GM21717 (cell line): ENCODE results near the gene SEC23A.

ENCODE experiments used
- ATAC-seq: cut with Tn5 transposase; IDR thresholded peaks from one replicate; pipeline ENCODE4 v1.9.1; 2021; ENCODE audit warnings: mild to moderate bottlenecking, moderate library complexity; ENCODE audit not compliant: unreplicated experiment

Gene SEC23A

DNA sequence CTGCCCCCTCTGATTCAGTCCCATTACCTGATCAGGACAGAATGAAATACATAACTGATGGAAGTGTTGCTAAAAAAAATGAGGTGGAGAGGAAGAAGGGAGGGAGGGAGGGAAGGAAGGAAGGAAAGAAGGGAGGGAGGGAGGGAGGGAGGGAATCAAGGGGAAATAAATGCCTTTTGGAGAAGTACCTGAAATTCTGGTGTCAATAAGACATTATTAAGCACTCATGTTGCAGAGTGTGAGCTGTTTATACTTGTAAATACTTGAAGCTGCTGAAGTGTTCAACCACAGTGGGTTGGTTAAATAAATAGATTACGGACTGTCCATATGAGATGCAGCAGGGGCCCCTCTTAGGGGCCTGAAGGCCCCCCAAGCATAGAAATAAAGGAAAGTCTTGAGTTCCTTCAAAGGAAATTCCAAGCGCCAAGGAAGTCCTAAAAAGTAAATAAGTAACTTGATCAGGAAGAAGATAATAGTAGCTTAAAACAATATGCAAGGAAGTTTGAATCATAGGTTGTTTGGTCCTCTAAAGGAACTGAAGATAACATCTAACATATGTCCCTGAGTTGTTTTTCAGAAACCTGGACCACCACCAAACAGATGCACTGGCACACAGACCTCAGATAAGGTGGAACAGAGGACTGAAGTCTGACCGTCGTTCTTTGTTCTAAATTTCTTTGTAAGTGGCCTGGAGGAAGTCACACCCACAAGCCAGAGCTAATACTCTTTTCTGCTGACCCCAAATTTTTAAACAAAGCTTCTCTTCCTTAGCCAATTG is 110.8 kb downstream of the SEC23A start:
- no peak for ATAC-seq

GRCh38 chr14:38991299-38991698 is 111.7 kb downstream of the SEC23A start:
- ATAC-seq = no peak

GRCh38 chr14:38989922-38990546 is 113.0 kb downstream of the SEC23A start:
- peak; percentile 99 for ATAC-seq

- ATAC-seq = no peak
Measured at GRCh38 chr14:38987781-38988180, 115.3 kb downstream of the SEC23A start.

DNA sequence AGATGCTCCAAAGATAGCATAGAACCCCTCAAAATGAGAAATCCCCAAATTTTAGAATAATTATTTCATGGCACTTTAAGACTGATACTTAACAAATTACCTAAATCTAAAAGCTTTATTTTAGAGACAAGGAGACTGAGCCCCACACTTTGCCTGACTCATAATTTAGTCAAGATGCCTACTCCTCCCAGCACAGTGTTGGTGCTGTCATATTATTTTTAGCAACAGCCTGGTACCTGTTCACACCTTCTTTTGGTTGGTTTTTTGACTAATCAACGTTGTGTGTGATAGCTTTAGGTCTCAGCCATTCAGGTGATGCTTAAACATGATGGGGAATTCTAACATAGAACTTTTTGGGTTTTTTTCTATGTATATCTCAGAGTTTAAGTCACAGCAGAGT is 120.2 kb downstream of the SEC23A start:
- ATAC-seq = no peak

DNA sequence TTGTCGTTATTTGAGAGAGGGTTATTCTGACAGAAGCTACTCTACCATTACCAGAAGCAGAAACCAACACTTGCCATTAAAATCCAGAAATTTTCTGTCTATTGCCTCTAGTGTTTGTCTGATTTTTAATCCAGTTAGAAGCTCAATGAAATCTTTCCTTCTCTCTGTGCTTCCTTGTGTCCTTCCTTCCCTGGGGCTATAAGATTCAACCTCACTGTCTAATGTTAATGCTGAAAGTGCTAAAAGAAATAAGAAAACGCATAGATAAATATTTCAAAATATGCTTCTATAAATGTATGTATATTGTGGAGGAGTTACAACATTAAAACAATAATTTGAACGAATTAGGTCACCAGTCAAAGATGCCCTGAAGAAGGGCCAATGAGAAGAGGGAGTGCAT is 120.8 kb downstream of the SEC23A start:
- ATAC-seq = no peak
